HG02884 (cell line): ENCODE results near the gene ACE2.
"Not testable (repeated sequence)": the region's sequence is repeated elsewhere in the genome, so short reads cannot be mapped to it uniquely, and the experiment has no call there.

Source experiments
- ATAC-seq: cut with Tn5 transposase; IDR thresholded peaks from one replicate; pipeline ENCODE4 v1.9.1; 2021; ENCODE audit warnings: mild to moderate bottlenecking, moderate library complexity; ENCODE audit not compliant: unreplicated experiment

The ACE2 gene

DNA sequence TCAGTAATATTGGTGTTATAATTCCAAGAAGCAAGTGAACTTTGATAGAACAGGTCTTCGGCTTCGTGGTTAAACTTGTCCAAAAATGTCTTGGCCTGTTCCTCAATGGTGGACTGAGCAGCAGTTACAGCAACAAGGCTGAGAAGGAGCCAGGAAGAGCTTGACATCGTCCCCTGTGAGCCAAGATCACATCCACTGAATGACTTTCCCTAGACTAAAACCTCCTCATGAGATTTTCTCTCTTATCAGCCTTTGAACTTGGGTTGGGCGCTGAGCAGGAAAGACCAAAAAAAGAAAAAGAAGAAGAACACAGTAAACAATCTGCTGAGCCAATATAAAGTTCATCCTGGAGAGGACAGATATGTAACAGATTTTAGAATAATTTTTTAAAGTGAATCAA lies at the start of gene ACE2:
TSS of gene ACE2 (minus strand) at position 216 of the 400 bp plus-strand sequence. CDS start at position 167, 49 bp downstream.
- no peak for ATAC-seq

DNA sequence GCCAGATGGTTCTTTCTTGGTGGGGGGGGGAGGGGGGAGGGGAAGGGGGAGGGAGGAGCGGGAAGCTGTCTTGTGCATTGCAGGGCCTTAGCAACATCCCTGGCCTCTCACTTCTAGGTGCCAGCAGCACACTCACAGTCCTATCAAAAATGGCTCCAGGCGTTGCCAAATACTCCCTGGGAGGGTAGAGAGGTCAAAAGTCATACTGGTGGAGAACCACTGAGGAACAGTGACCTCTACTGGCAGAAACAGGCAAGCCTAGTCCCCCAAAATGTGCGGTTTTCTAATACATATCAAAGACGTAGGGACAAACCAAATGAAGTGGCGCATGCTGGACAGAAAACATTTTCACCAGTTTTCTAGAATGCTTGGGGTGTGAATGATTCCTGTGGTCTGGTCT lies 46.8 kb upstream of the ACE2 start:
- ATAC-seq: not testable (repeated sequence)

DNA sequence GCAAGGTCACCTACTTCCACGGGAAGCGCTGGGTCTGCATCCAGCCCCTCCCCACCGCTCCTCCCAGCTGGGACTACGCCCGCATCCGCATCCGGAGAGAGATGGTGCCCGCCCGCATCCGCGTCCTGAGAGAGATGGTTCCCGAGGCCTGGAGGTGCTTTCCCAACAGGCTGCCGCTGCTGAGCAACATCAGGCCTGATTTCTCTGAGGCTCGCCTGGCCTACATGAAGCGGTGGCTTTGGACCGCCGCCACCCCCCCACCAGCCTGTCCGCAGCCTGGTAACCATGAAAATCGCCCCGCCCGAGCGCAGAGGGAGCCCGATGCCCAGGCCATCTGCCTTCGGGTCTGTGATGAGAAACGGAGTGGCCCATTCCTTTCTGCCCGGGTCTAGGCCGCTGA lies 45.8 kb upstream of the ACE2 start:
- no peak for ATAC-seq

GRCh38 chrX:15646031-15646430 lies 45.3 kb upstream of the ACE2 start:
- ATAC-seq: no peak

DNA sequence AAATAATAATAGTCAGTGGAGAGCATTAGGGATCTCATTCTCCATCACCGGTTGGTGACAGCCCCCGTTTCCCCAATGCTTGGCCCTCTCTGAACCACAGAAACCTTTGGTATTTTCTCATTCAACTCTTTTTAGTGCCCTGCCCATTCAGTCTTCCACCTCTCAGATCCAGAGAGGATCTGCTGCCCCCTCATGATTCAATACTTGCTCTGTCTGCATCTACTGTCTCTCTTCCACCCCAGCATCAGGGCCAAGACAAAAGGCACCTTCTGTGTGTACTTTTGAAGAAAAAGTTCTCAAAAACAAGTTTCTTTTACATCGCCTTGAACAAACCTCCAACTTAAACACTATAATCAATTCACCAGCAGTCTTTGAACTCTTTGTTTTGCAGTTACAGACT lies 44.5 kb upstream of the ACE2 start:
- no peak for ATAC-seq

DNA sequence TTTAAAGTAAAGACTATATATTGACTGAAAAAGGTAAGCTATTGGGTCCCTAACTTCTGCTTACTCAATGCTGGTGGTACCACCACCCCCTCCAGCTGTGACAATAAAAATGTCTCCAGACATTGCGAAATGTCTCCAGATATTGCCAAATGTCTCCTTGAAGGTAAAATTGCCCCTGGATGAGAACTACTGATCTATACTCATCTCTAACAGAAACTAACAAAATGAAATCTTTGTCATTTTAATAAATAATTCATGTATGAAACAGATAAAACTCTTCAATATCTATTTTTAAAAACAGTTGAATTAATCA lies 43.8 kb upstream of the ACE2 start:
- no peak for ATAC-seq

DNA sequence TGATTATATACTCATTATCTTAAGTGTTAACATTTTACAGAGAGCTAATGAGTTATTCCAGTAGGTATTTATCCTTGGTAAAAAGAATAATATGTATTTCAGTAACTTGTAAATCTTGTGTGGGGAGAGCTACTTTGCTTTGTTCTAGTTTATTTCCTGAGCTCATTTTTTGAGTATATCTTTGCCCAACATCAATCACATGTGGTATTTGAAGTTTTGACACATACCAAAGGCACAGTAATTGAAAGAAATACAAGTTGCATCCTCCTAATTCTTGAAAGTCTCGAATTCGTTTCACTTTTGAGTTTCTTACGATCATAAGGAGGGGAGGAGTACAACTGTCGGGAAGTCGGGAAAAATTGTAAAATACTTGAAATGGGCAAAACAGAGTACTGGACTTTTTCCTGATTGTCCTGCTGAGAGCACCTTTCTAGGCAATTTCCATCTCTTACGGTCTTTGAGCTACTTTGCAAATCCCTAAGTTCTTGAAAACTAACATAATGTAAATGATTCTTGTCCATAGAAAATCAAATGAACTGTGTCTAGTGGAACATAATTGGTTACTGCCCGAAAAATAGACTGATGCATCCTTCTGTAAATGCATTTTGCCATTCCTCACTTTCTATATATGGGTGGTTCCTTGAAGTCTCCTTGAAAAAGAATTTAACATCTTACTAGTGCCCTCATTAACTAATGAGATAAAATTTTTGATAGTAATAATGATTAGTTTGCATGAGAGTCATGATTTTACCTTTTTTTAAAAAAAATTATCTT lies 43.2 kb upstream of the ACE2 start:
- ATAC-seq: no peak

DNA sequence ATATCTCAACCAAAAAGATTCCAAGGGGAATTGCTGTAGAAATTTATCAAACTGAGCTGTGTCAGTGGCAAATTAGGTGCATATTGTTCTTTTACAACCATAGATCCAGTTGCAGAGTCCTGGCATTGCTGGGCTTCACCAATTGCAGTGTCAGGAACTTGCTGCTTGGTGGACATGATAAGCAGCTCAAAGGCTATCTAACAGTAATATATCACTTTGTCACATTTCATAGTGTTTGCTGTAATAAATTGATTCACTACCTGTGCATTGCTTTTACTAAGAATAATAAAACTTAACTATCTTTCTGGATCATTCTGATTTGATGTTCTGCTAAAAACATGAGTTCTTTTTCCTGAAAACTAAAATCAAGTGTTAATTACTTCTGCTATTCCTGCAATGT lies 30.9 kb upstream of the ACE2 start:
- ATAC-seq: no peak

DNA sequence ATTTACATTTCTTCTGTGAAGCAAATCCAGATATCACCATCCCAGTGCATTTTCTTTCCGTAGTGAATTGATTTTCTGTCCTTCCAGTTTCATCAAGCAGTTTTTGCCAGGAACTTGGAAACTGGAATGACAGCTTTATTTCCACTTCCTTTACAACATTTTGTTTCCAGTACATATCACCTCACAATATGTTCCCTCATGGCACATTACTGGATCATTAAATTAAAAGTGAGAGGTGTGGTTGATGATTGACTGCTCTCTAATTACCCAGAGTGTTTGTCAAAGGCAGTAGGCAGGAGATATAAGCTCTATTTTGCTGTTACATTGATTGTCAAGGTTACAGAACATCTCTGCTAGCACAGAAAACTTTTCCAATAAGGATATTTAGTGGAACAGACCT lies 22.3 kb upstream of the ACE2 start:
- ATAC-seq: no peak

- ATAC-seq: no peak
These were observed 18.4 kb upstream of the ACE2 start for GRCh38 chrX:15619053-15619755.

DNA sequence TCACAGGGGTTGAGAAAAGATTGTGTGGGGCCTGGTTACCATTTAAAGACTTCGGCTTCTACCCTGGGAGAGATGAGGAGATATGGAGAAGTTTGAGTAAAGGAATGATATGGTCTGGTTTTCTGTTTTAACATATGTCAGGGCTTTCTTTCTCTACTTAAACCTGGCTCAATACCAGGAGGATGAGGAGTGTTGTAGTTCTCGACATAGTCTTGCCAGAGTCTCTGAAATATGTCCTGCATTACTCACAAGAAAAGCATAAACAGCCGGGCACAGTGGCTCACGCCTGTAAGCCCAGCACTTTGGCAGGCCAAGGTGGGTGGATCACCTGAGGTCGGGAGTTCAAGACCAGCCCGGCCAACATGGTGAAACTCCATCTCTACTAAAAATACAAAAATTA lies 16.4 kb upstream of the ACE2 start:
- no peak for ATAC-seq

DNA sequence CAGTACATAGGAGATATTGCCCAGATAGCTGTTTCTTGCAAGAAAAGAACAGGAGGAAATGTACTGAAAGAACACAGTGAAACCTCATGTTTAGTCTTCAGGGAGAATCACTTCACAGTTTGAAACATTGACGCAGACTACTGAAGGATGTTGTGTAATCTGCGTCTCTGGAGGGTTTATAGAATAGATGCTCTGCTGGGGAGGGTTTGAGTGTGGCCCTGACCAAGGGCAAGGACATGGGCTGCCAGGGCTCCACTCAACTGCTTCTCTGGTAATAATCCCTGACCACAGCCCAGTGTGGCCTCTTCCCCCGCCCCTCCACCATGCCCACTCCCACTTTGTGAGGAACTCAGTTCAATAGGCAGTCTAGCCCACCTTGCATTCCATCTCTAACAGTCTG lies 15.8 kb upstream of the ACE2 start:
- no peak for ATAC-seq

DNA sequence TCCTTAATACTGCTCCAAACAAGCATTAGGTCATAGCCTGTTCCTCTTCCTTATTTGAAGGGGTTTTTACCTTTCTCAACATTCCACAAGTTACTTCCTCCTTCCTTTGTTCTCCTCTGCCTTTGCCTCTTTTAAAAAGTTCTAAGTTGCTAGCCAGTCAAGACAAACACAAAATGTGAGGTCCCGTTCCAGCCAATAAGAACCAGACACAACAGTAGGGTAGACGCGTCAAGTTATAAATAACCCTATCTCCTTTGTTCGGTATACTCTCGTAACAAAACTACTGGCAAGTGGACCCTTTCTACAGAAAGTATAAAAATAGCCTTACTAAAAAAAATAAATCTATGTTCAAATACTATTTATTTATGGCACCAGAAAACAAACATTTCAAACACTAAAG lies 6.3 kb upstream of the ACE2 start:
- ATAC-seq: no peak

DNA sequence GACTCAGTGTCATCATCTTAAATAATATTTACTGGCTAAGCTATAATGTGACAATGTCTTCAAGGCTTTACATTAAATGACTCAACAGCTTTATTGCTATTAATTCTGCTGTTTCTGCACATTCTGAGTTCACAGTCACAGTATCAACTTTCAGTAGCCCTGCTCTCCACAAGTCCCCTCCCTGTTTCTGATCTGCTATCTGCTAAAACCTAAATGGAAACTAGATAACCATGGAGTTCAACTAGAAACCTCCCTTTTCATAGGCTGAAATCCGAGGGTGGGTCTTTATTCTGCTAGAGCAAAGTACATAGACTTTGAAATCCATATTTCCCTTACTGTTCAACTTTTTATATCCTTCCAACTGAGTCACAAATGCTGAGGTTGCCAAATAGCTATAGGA lies 5.4 kb upstream of the ACE2 start:
- no peak for ATAC-seq

GRCh38 chrX:15605226-15605625 lies 4.5 kb upstream of the ACE2 start:
- ATAC-seq: no peak

GRCh38 chrX:15602761-15603160 lies 2.0 kb upstream of the ACE2 start:
- no peak for ATAC-seq

DNA sequence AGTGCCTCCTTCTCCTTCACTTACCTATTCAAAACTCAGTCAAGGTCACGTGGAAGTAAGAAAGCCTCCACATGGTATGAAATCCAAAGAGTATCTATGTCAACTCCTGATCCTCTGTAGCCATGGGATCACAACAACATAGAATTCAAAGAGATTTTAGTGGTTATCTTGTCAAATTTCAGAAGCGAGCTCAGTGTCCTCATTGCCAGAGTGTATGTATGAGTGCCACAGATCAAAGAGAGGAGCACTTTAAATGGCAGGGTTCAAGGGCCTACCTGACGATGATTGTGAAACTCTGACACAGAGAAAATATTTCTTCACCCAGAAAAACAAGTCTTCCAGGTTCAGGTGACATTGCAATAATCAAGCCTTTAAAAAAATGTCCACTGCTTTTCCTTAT lies 1.2 kb upstream of the ACE2 start:
- no peak for ATAC-seq

GRCh38 chrX:15600049-15600448 lies 711 bp downstream of the ACE2 start:
- ATAC-seq: no peak

- ATAC-seq: no peak
These were observed 1.3 kb downstream of the ACE2 start for GRCh38 chrX:15599461-15599860.

DNA sequence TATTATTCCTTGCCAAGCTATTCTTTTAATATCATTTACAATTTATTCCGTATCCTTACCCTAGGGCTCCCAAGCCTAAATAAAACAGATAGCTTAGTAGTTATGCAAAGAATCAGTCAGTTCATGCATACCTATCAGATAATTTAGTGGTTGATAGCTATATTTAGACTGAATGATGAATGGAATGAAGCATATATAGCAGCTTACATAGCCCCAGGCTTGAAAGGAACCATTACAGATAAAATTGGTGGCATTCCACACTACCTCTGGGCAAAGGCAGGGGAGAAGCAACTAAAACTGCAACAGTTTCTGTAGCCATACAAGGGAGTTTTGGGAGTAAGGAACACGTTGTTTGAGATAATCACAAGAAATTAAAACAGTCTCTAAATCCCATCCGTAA lies 2.7 kb downstream of the ACE2 start:
- no peak for ATAC-seq

DNA sequence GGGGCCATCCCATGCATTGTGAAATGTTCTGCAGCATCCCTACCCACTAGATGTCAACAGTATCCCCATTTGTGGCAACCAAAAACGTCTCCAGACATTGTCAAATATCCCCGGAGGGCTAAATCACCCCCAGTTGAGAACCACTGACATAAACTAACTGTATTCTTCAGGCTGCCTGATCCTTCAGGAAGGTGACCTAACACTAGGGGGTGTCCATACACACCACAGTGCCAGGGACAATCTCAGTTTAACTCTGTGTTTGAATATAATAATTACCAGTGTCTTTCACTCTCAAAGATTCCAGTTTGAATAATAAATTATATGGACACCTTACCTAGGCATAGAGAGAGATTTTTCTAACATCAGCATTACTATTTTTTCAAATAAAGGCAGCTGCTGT lies 6.4 kb downstream of the ACE2 start:
- ATAC-seq: no peak

DNA sequence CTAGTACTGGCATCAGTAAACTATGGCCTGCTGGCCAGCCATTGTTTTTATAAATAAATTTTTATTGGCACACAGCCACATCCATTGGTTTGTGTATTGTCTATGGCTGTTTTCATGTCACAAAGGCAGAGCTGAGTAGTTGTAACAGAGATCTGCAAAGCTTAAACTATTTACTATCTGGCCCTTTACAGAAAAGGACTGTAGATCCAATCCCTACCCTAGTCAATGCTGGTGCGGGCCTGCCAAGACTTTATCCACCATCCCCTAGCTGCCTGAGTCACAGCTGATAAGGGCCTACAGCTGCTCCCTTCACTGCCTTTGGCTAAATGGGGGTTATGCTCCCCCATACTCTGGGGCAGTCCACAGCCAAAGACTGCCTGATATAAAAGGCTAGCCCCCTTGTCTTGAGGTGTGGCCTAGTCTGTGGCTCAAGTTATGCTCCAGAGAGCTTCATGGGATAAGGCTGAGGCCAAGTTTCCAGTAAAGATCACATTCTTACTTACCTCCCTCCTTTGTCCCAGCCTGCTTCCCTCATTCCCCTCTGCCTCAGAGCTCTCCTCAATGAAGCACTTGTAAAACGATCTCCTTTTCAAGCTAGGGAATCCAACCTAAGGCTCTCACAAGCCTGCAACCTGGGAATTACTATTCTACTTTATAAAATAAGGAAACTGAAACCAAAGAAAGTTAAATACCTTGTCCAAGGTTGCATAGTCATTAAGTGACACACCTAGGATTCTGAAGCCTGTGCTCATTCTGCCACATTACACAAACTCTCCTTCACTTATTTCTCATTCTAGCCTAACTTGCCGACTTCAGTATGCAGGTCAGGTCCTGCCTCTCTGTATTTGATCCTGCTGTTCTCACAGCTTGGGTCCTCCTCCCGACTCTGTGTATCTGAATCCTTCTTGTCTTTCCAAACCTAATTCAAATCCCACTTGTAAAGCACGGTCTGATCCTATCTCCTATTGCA lies 20.7 kb downstream of the ACE2 start:
- no peak for ATAC-seq
